HCT116 (cell line): ENCODE results near the gene KCNA3. TPM values are rescaled to one million over a fixed set of nuclear protein-coding genes. Genes with fewer than 3 reads are reported as not detected.

Source experiments
- ATAC-seq: fragments of 200-7000 bp; cut with Tn5 transposase; 2 replicates; pipeline ENCODE4 v1.9.1; 2020; ENCODE audit warnings: mild to moderate bottlenecking, moderate library complexity
- BruUV-seq: library from RNA; stranded (reverse); fragments of 400-500 nt; replicated peaks from 2 replicates; lab custom pipeline; 2021; lab: Mats Ljungman, UMichigan
- CTCF ChIA-PET: fragments of 300-600 bp; sonication (Branson Sonifier 250); formaldehyde crosslinking; loops from one replicate; lab custom pipeline; 2021; ENCODE audit warnings: antibody characterized with exemption; lab: Charles Lee
- POLR2A ChIA-PET: fragments of 300-600, 350-600 bp; sonication (Branson Sonifier 250); formaldehyde crosslinking; loops from one replicate; lab custom pipeline; 2021; ENCODE audit warnings: antibody characterized with exemption; lab: Charles Lee
- RAD21 ChIA-PET, 2 experiments: fragments of 300-600 bp; sonication (Branson Sonifier 250); formaldehyde crosslinking; loops; one replicate each; lab custom pipeline; 2023; ENCODE audit warnings: low total read pairs in 2 of 2; ENCODE audit not compliant: uncharacterized antibody in 2 of 2, unreplicated experiment in 2 of 2, low non-redundant PET in 1 of 2; lab: Charles Lee
- DNase-seq: peaks from one replicate; pipeline ENCODE4 v3.0.0-alpha.2; 2010; ENCODE audit warnings: low read depth, low spot score
- H2AFZ ChIP-seq: fragments of 200-600 bp; shearing (Covaris generic), sonication (generic); 2 replicates; pipeline ENCODE4 v1.6.1; 2017; ENCODE audit warnings: low read depth, mixed run types, mixed read lengths, antibody characterized with exemption, low read length; ENCODE audit not compliant: poor library complexity, severe bottlenecking
- H3K27ac ChIP-seq: 2 replicates; pipeline ENCODE4 v1.5.1; 2012; ENCODE audit warnings: low read depth, low read length
- H3K27me3 ChIP-seq: fragments of 200-600 bp; sonication (generic); 2 replicates; pipeline ENCODE4 v1.6.1; 2016; ENCODE audit warnings: mixed run types, low read length, mixed read lengths; ENCODE audit not compliant: insufficient read depth
- H3K36me3 ChIP-seq, 2 experiments: fragments of 200-500 bp in 1 of 2; fragments of 200-600 bp in 1 of 2; sonication (Bioruptor generic) in 1 of 2; sonication (generic) in 1 of 2; 2 replicates each; pipeline versions ENCODE4 v1.5.1 to v1.6.1; 2014 to 2016; ENCODE audit warnings: low read length in 2 of 2, inconsistent platforms in 1 of 2, mixed read lengths in 1 of 2, mixed run types in 1 of 2; ENCODE audit not compliant: insufficient read depth in 2 of 2, control insufficient read depth in 1 of 2
- H3K4me1 ChIP-seq, 2 experiments: fragments of 200-600 bp in 1 of 2; sonication (generic) in 1 of 2; 2 replicates each; pipeline versions ENCODE4 v1.5.1 to v1.6.1; 2012 to 2017; ENCODE audit warnings: low read length in 2 of 2, inconsistent platforms in 1 of 2, mild to moderate bottlenecking in 1 of 2, mixed read lengths in 1 of 2, mixed run types in 1 of 2, moderate library complexity in 1 of 2; ENCODE audit not compliant: insufficient read depth in 2 of 2, control insufficient read depth in 1 of 2
- H3K4me2 ChIP-seq: fragments of 200-600 bp; sonication (generic); 2 replicates; pipeline ENCODE4 v1.6.1; 2017; ENCODE audit warnings: mixed run types, low read length, mixed read lengths
- H3K4me3 ChIP-seq, 2 experiments: fragments of 200-600 bp in 1 of 2; sonication (generic) in 1 of 2; replicated peaks in 1 of 2; 2 replicates each; pipeline ENCODE4 v1.5.1; 2011 to 2016; ENCODE audit warnings: low read length in 2 of 2, control low read depth in 1 of 2, low read depth in 1 of 2, mild to moderate bottlenecking in 1 of 2, mixed read lengths in 1 of 2, mixed run types in 1 of 2
- H3K79me2 ChIP-seq: fragments of 200-600 bp; sonication (generic); 2 replicates; pipeline ENCODE4 v1.6.1; 2017; ENCODE audit warnings: mild to moderate bottlenecking, mixed run types, low read length, moderate library complexity, mixed read lengths; ENCODE audit not compliant: insufficient read depth
- H3K9ac ChIP-seq: fragments of 200-600 bp; sonication (generic); 2 replicates; pipeline ENCODE4 v1.6.1; 2016; ENCODE audit warnings: low read length, mixed read lengths
- H3K9me2 ChIP-seq: fragments of 200-600 bp; sonication (generic), shearing (Covaris generic); 2 replicates; pipeline ENCODE4 v1.6.1; 2017; ENCODE audit warnings: mixed run types, mild to moderate bottlenecking, moderate library complexity; ENCODE audit not compliant: insufficient read depth
- H3K9me3 ChIP-seq, 2 experiments: fragments of 200-500 bp in 1 of 2; fragments of 200-600 bp in 1 of 2; sonication (Bioruptor generic) in 1 of 2; sonication (generic) in 1 of 2; 2 replicates each; pipeline ENCODE4 v1.6.1; 2014 to 2017; ENCODE audit warnings: low read length in 2 of 2, mixed read lengths in 2 of 2, inconsistent platforms in 1 of 2, low read depth in 1 of 2, mild to moderate bottlenecking in 1 of 2, mixed run types in 1 of 2, moderate library complexity in 1 of 2; ENCODE audit not compliant: control insufficient read depth in 1 of 2, insufficient read depth in 1 of 2
- H4K20me1 ChIP-seq: fragments of 200-600 bp; sonication (generic), shearing (Covaris generic); 2 replicates; pipeline ENCODE4 v1.6.1; 2017; ENCODE audit warnings: mixed run types, mild to moderate bottlenecking, moderate library complexity; ENCODE audit not compliant: insufficient read depth
- CEBPB ChIP-seq: IDR thresholded peaks from 2 replicates; pipeline ENCODE4 v1.6.1; 2012; ENCODE audit warnings: low read depth
- CTCF ChIP-seq, 3 experiments: fragments of 200-600 bp in 1 of 3; sonication (generic) in 1 of 3; IDR thresholded peaks in 2 of 3; conservative IDR thresholded peaks in 1 of 3; 2 replicates each; pipeline ENCODE4 v1.5.1; 2012 to 2017; ENCODE audit warnings: low read depth in 2 of 3, low read length in 2 of 3, antibody characterized with exemption in 1 of 3, borderline replicate concordance in 1 of 3, control low read depth in 1 of 3, mild to moderate bottlenecking in 1 of 3, mixed read lengths in 1 of 3, mixed run types in 1 of 3, moderate library complexity in 1 of 3; ENCODE audit not compliant: insufficient read depth in 1 of 3
- EGR1 ChIP-seq: IDR thresholded peaks from 2 replicates; pipeline ENCODE4 v1.6.1; 2012; ENCODE audit warnings: low read depth
- EZH2 ChIP-seq: fragments of 200-600 bp; sonication (generic); IDR thresholded peaks from 2 replicates; pipeline ENCODE4 v1.6.1; 2017; ENCODE audit warnings: antibody characterized with exemption, mixed run types
- EZH2phosphoT487 ChIP-seq: fragments of 200-600 bp; IDR thresholded peaks from 2 replicates; pipeline ENCODE4 v1.6.1; 2018; ENCODE audit warnings: antibody characterized with exemption, borderline replicate concordance
- MAX ChIP-seq: IDR thresholded peaks from 2 replicates; pipeline ENCODE4 v1.6.1; 2012
- POLR2A ChIP-seq: IDR thresholded peaks from 2 replicates; pipeline ENCODE4 v1.7.0; 2011; ENCODE audit warnings: borderline replicate concordance; ENCODE audit not compliant: insufficient read depth, insufficient read length; ENCODE audit errors: extremely low read depth
- TCF7L2 ChIP-seq: IDR thresholded peaks from 2 replicates; pipeline ENCODE4 v1.7.0; 2011; ENCODE audit warnings: borderline replicate concordance, inconsistent platforms; ENCODE audit not compliant: insufficient read depth, insufficient read length; ENCODE audit errors: extremely low read depth
- ZFX ChIP-seq: fragments of 450-650 bp; IDR thresholded peaks from 2 replicates; pipeline ENCODE4 v1.6.1; 2017
- intact Hi-C: fragments of 100-400 bp; cut with micrococcal nuclease; formaldehyde crosslinking; loops from 2 replicates; pipeline ENCODE4 v1.10.0; 2022
- total RNA-seq: library from RNA; stranded (reverse); gene quantifications from one replicate; pipeline ENCODE4 v1.2.1, GENCODE V29; 2021; ENCODE audit not compliant: unreplicated experiment
- TF ChIP-seq, protein P1 (sequence below): IDR thresholded peaks from 2 replicates; pipeline ENCODE4 v1.6.1; 2012

The KCNA3 gene
- total RNA-seq, 1 experiment from 2014 or later = 0.07 TPM

DNA sequence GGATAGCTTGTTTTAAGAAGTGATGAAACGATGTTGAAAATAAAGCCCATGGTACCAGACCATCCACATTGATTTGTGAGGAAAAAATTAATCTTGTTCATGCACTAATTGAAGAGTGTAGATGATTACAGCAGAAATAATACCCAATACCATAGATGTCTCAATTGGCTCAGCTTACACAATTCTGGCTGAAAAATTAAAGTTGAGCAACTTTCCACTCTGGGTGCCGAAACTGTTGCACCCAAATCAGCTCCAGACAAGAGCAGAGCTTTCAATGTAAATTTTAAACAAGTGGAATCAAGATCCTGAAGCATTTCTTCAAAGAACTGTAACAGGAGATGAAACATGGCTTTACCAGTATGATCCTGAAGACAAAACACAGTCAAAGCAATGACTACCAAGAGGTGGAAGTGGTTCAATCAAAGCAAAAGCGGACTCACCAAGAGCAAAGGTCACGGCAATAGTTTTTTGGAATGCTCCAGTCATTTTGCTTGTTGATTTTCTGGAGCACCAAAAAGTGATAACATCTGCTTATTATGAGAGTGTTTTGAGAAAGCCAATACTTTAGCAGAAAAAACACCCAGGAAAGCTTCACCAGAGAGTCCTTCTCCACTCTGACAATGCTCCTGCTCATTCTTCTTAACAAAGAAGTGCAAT, 16.1 kb upstream of the KCNA3 start:
- H3K27me3 ChIP-seq = peaks cover 80% of the 10 kb centered on the region
- no peak overlapping the region for H3K27ac ChIP-seq
- CTCF ChIA-PET = no interaction called here
- intact Hi-C loops = no loop called here
- no peak overlapping the region for H2AFZ ChIP-seq
- no peak overlapping the region for H3K9ac ChIP-seq
- H4K20me1 ChIP-seq = no peaks in the 10 kb centered on the region
- H3K4me1 ChIP-seq = no peaks in the 10 kb centered on the region
- H3K9me3 ChIP-seq = no peaks in the 10 kb centered on the region
- no peak for TF ChIP-seq EZH2phosphoT487
- TF ChIP-seq POLR2A = no peak
- TF ChIP-seq CTCF (IDR thresholded peaks at IDR 0.05 in 2 of 3, conservative IDR thresholded peaks at IDR 0.05 in 1 of 3; ENCODE audit: borderline replicate concordance in 1 of 3, insufficient read depth in 1 of 3, low read depth in 2 of 3, low read length in 2 of 3) = no peak
- TF ChIP-seq ZFX = no peak
- TF ChIP-seq TCF7L2 = no peak
- no peak for TF ChIP-seq MAX
- TF ChIP-seq, protein P1, sequence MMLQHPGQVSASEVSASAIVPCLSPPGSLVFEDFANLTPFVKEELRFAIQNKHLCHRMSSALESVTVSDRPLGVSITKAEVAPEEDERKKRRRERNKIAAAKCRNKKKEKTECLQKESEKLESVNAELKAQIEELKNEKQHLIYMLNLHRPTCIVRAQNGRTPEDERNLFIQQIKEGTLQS = no peak
- TF ChIP-seq CEBPB = no peak
- TF ChIP-seq EZH2 = no peak
- no peak for TF ChIP-seq EGR1
- H3K79me2 ChIP-seq = no peaks in the 10 kb centered on the region
- H3K36me3 ChIP-seq = no peaks in the 10 kb centered on the region
- POLR2A ChIA-PET = no interaction called here
- H3K4me2 ChIP-seq = no peak overlapping the region
- DNase-seq = no peak
- H3K4me3 ChIP-seq = no peak overlapping the region
- no peak for ATAC-seq
- BruUV-seq = no TSS peak
- RAD21 ChIA-PET = no interaction called here
- no peaks in the 10 kb centered on the region for H3K9me2 ChIP-seq
